SIG-M5 (cell line): Measurements from ENCODE around the gene TSPEAR.
"Not testable (repeated sequence)": the region's sequence is repeated elsewhere in the genome, so short reads cannot be mapped to it uniquely, and the experiment has no call there.

Source experiments
- DNase-seq: peaks from one replicate; lab custom pipeline; 2025; lab: John Stamatoyannopoulos, UW

Gene TSPEAR

GRCh38 chr21:44702111-44702972, 9.0 kb downstream of the TSPEAR start:
- no peak for DNase-seq

DNA sequence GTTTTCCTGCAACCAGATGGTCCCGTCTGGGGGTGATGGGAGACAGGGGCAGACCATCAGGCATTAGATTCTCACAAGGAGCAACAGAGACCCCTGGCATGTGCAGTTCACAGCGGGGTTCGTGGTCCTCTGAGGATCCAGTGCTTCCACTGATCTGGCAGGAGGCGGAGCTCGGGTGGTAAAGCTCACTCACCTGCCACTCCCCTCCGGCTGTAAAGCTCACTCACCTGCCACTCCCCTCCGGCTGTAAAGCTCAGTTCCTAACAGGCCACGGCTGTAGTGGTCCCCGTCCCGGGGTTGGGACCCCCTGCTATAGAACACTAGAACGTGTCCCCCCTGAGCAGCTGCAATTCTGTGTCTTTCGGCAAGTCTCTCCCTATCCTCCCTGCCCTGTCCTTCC, 9.8 kb downstream of the TSPEAR start:
- DNase-seq = no peak

GRCh38 chr21:44701023-44701400, 10.4 kb downstream of the TSPEAR start:
- no peak for DNase-seq

GRCh38 chr21:44700101-44701022, 11.0 kb downstream of the TSPEAR start:
- DNase-seq = no peak

DNA sequence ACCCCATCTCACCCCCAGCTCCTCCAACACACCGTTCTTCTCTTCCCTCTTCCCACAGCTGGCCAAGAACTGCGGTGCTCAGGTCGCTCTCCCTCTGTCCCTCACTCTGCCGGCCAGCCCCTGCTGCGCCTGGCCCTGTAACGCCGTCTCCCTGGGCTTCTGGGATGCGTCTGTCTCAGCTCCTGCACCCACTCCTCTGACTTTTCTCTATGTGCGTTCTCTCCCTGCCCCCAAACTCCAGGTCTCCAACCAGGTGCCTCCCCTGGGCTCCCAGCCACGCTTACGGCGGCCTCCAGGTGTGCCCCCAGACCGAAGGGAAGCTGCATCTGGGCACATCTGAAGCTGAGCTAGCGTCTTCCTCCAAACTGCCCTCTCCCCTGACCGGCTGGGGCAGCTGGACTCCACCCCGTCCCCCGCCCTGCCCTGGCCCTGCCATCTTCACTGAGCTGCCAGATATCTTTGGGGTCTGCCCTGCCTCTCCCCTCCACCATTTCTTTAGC, 11.8 kb downstream of the TSPEAR start:
- DNase-seq = no peak

GRCh38 chr21:44697811-44698734, 13.3 kb downstream of the TSPEAR start:
- DNase-seq = no peak

DNA sequence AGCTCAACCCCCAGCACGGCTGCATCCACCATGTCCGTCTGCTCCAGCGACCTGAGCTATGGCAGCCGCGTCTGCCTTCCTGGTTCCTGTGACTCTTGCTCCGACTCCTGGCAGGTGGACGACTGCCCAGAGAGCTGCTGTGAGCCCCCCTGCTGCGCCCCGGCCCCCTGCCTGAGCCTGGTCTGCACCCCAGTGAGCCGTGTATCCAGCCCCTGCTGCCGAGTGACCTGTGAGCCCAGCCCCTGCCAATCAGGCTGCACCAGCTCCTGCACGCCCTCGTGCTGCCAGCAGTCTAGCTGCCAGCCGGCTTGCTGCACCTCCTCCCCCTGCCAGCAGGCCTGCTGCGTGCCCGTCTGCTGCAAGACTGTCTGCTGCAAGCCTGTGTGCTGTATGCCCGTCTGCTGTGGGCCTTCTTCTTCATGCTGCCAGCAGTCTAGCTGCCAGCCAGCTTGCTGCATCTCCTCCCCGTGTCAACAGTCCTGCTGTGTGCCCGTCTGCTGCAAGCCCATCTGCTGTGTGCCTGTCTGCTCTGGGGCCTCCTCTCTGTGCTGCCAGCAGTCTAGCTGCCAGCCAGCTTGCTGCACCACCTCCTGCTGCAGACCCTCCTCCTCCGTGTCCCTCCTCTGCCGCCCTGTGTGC, 14.1 kb downstream of the TSPEAR start, which contains the start of gene KRTAP10-12:
KRTAP10-12 (plus strand) TSS at position 1 of the 639 bp plus-strand sequence; CDS start at position 31, 30 bp downstream.
- not testable (repeated sequence) for DNase-seq

- DNase-seq = no peak
These were observed 14.8 kb downstream of the TSPEAR start for GRCh38 chr21:44696572-44696971.

- no peak for DNase-seq
These were observed 15.7 kb downstream of the TSPEAR start for GRCh38 chr21:44695641-44696040.

GRCh38 chr21:44695184-44695583, 16.2 kb downstream of the TSPEAR start:
- DNase-seq = no peak

GRCh38 chr21:44694776-44695175, 16.6 kb downstream of the TSPEAR start:
- no peak for DNase-seq

DNA sequence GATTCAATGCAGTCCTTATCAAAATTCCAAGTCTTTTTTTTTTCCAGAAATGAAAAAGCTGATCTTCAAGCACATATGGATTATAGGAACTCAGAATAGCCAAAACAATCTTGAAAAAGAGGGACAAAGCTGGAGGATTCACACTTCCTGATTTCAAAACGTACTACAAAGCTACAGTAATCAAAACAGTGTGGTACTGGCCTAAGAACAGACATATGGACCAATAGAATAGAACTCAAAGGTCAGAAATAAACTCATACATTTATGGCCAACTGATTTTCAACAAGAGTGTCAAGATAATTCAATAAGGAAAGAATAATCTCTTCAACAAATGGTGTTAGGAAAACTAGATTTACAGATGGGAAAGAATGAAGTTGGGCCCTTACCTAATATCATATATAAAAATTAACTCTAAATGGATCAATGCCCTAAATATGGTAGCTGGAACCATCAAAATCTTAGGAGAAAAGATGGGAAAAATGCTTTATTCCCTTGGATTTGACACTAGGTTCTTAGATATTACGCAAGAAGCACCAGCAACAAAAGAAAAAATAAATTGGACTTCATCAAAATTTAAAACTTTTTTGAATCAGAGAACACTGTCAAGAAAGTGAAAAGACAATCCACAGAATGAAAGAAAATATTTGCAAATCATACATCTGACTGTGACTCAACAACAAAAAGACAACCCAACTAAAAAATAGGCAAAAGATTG, 18.4 kb downstream of the TSPEAR start:
- no peak for DNase-seq

- DNase-seq = no peak
These were observed 19.7 kb downstream of the TSPEAR start for GRCh38 chr21:44691686-44692085.

DNA sequence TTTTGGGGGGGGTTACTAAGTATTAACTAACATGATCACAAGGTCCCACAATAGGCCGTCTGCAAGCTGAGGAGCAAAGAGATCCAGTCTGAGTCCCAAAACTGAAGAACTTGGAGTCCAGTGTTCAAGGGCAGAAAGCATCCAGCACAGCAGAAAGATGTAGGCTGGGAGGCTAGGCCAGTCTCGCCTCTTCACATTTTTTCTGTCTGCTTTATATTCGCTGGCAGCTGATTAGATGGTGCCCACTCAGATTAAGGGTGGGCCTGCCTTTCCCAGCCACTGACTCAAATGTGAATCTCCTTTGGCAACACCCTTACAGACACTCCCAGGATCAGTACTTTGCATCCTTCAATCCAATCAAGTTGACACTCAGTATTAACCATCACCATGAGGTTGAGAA, 21.6 kb downstream of the TSPEAR start:
- DNase-seq = not testable (repeated sequence)

DNA sequence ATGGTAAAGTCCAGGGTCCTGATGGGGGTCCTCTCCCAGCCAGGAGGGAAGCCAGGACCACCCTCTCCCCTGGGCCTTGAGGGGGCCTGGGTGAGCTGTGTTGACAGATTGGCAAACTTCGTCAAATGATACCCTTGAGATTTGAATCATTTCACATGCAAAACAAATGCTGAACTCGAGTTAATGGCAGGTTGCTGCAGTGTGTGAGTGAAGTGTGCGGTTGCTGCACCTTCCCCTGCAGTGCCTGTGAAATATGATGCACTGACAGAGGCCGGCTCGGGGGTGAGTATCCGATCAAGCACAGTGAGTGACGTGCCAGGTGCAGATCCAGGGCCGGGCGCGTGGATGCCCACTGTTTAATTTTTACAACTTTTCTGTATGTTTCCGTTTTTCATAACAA, 23.7 kb downstream of the TSPEAR start:
- DNase-seq = no peak

DNA sequence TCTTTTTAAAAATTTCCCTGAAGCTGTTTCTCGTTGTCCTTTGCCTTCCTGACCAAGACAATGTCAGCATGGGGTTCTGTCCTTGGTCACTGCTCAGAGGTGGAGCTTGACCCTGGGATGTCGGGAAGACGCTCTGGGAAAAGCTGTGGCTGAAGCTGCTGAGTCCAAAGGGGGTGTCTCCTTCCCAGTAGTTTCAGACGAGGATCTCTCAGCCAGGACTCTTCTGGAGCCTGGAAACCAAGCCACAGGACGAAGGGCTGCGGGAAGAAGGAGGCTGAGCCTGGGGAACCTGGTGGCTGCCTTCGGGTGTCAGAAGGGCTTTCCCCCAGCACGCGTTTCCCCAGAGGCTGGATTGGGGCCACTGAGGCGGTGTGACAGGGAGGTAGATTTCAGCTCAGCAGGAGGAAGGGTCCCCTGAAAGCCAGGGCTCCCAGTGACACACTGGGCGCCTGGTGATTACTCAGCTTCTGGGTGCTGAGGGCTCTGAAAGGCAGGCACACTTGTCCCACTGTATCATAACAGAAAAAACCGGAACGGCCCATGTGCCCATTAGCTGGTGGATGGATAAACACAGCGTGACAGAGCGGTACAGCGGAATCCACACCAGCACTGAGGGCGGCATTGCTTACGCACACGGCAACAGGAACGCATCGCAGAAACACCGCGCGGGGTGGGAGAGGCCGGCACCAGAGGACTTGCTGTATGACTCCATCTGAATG, 24.4 kb downstream of the TSPEAR start:
- DNase-seq = no peak

- DNase-seq = no peak
These were observed 25.2 kb downstream of the TSPEAR start for GRCh38 chr21:44686000-44686781.

DNA sequence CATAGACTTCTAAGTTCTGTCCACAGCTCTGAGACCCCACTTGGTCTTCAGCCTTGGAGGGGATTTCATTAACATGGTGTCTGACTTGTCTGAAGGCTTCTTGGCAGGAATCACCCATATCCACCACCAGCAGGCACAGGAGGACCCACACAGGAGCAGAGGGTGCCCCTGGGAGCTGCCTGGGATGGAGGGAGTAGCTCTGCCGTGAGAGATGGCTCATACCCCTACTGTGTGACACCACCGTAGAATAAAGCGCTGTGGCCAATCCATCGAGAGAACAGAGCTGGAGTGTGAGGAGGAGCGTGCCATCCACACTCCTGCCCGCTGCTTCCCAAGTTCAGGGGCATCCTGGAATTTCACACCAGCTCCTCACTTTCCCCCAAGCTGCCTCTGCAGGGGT, 26.3 kb downstream of the TSPEAR start:
- DNase-seq = not testable (repeated sequence)

GRCh38 chr21:44684483-44684882, 26.9 kb downstream of the TSPEAR start:
- no peak for DNase-seq
